Embryonic facial prominence (tissue), 1 donor: ENCODE results near the gene SECTM1.

Source experiments
- DNase-seq: peaks from one replicate; pipeline ENCODE4 v3.0.0-alpha.2; 2016; ENCODE audit errors: extremely low spot score

The SECTM1 gene

DNA sequence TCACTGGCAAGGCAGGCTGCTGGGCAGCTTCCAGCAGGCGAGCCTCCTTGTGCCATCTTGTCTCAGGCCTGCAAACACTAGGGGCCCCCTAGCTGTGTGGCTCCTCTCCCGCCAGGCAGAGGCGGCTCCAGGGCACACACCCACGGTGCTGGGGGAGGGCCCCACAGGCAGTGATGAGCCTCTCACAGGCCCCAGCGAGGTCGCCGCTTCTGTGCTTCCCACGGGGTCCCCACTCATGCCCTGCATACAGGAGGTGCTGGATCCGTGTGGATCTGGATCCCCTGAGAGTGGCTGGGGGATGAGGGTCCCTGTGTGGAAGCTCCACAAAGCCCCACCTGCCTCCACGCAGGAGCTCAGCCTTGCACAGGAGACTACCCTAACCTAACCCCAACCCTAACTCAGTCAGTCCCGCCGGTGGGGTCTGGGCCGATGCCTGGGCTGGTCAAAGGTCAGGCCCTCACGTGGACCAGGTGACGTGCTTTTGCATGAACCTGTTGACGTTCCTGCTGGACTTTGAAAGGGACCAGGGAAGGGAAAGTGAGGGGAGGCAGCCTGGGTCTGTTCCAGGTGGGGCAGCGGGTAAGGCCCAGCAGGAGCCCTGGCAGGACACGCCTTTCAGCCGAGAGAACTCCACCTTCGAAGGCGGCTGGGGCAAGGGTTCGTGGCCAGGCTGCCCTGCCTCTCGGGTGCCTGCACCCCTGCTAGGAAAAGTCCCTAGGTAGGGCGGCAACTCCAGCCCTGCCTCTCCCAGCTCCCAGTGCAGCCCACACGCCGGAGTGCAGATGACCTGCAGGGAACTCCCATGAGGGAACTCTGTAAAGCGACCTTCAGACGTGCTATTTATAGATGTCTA, 5.2 kb downstream of the SECTM1 start:
- DNase-seq = no peak

DNA sequence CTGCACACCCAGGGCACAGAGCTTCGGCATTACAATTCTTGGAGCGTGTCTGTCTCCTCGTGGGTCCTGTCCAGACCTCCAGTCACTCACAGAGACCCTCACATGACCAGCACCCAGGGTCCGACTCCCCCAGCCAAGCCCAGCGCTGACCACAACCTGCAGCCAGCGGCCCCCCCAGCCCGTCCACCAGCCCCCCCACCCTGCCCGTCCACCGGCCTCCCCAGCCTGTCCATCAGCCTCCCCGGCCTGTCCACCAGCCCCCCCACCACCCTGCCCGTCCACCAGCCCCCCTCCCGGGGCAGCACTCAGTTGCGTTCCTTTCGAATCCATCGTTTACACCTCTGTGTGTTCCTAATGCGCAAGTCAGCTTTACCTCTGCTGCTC, 5.8 kb downstream of the SECTM1 start:
- DNase-seq = no peak

GRCh38 chr17:82327289-82327688, 6.3 kb downstream of the SECTM1 start:
- DNase-seq = no peak

GRCh38 chr17:82325286-82326180, 8.0 kb downstream of the SECTM1 start:
- DNase-seq = no peak

DNA sequence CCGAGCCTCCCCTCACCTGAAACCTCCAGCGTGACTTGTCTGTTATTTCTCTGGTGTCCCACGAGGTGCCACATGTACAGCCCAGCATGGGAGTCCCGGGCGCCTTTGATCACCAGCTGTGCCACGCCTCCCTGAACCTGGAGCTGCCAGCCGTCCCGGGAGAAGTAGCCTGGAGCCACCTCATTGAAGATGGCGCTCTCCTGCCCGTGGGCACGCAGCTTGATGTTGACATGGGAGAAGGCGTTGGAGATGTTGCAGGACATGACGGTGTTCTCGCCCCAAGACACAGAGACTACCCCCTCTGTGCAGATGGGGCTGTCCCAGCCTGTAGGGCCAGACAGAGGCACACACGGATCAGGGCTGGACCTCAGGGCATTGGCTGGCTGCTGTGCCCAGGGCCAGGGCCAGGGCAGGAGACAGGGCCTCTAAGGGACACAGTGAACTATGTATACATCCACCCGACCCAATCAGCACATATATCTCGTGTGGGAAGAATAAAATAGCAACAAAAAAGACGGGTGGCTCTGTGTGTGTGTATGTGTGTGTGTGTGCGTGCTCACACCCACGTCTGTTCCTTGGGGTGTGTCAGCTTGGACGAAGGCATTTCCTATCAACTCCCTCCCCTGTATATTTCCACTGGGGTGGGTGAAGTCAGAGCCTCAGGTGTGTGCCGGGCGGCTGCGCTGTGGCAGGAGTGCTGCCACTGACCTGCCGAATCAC, 8.8 kb downstream of the SECTM1 start:
- no peak for DNase-seq

GRCh38 chr17:82323514-82324234, 9.9 kb downstream of the SECTM1 start:
- no peak for DNase-seq

GRCh38 chr17:82322526-82323453, 10.8 kb downstream of the SECTM1 start:
- no peak for DNase-seq

DNA sequence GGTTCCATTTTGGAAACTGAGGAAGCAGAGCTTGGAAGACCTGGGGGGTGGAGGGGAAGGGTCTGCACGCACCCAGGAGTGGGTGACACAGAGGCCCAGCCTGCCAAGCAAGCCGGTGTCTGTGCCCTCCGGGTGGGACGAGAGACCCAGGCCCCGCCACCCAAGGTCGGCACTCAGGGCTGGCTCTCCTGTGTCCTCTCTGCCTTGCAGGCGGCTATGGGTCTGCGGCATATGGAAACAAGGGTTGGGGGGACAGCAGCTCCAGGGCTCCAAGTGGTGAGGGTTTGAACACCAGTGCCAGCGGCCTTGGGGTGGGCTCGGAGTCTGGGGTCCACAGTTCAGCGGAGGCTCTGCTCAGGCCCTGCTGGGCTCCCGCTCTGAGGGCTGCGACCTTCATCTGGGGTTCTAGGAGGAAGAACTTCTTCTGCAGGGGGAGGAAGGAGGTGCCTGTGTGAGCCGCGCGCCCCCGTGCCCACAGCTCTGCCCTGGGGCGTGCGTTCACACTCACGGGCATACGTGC, 11.6 kb downstream of the SECTM1 start:
- DNase-seq = no peak

DNA sequence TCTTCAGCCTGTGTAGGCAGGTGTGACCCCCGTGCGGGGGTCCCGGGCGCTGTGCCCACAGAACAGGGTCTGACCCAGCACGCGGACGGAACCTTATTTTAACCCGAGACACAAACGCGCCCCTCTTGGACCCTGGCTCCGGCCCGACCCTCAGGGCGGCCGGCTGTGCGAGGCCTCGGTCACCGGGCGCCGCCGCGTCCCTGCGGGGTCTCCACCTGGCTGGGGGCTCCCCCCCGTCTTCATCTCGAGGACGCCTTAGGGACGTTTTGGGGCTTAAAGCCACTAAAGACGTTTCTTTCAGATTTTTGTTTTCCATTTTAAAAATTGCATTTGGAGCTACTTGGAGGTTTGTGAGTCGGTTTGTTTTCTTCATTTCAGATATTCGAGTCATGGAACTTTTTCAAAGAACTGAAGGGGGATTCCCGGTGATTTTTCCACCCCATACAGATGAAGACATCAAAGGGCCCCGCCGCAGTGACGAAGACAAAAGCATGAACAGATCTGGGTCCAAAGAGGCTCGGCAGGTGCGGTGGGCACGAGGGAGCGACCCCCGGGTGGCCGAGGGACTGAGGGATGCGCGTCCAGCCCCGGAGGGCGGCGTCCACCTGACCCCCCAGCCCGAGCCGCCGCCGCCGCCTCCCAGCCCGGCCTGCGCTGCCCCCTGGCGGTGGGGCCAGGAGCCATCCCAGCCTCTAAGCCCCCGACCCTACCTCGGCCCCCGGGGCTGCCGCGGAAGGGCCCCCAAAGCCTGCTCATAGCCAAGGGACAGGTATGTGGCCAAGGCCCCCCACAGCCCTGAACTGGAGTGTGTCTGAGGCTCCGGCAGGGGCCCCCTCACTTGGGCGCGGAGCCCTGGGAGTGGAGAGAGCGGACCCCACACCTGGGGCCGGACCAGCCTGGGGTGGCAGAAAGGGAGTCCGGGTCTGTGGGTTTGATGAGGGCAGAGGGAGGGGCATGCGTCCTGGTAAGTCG, 12.3 kb downstream of the SECTM1 start:
- no peak for DNase-seq

DNA sequence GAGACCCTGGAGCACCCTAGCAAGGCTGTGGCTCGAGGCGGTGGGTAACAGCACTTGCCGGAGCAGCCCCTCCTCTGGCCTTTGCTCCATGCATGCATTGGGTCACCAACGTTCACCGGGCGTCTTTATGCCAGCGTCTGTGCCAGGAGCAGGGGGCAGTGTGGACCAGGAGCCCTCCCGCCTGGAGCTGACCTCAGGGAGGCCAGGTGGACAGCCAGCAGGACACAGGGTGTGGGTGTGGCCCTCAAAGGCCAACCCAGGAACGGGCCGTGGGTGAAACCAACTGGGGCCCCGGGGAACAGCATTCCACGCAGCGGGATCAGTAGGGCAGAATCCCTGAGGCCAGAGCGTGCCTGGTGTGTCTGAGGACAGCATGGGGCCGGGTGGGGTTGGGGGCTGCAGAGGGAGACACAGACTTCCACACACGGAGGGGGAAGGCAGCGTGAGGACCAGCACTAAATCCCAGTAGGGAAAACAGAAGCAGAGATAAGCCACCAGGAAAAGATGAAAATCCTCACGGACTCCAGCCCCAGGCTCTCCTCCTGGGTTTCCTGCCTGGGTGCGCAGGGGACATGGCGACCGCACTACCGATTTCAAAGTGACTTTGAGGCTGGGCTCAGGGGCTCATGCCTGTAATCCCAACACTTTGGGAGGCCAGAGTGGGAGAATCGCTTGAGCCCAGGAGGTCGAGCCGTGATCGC, 13.3 kb downstream of the SECTM1 start:
- DNase-seq = no peak

GRCh38 chr17:82319619-82320062, 13.9 kb downstream of the SECTM1 start:
- DNase-seq = no peak

GRCh38 chr17:82318772-82319606, 14.6 kb downstream of the SECTM1 start:
- no peak for DNase-seq

DNA sequence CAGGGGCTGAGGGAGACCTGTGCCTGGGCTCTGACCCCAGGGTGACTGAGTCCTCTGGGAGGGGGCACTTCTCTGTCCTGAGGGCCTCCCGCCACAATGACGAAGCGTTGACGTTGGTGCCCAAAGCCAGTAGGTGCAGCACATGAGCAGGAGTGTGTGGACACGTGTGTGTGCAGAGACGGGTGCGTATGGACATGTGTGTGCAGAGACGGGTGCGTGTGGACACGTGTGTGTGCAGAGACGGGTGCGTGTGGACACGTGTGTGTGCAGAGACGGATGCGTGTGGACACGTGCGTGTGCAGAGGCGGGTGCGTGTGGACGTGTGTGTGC, 15.4 kb downstream of the SECTM1 start:
- DNase-seq = no peak

DNA sequence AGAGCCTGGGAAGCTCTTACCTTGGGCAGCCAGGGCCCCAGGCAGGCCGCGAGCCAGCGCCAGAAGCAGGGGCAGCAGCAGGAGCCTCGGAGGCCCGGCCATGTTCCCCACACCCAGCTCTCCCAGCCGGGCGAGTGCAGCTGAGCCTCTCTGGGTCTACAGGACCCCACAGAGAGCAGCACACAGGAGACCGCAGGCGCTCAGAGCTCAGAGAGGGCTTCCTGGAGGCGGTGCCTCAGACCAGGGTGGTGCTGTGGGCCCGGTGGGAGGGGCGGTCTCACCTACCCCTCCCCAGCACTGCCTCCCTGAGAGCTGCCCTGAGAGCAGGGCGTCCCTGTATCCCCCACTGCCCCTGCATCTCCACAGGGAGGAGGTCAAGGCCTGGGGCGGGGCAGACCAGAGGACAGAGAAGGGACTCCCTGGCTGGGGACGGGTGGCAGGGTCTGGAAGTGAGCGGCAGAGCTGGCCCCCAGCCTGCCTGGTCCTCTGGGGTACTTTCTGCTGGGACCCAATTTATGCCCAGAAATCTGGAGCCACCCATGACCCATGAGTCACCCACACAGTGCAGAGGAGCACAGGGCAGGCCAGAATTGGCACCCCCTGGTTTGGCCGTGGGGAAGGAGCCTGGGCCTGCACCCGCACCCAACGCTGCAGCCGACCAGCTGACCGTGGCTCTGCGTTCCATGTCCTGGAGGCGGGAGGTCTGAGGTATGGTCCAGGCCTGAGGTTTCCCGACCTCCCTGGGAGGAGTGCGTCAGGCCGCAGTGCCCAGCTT, 16.0 kb downstream of the SECTM1 start, which contains the start of gene CD7:
Gene CD7, minus strand, starts transcription at position 215 of the 775 bp plus-strand sequence. Its CDS starts 113 bp downstream, at position 102.
- no peak for DNase-seq

GRCh38 chr17:82316651-82317393, 16.7 kb downstream of the SECTM1 start:
- no peak for DNase-seq
